Measurements from ENCODE around the gene COPS7B.
A peak's percentile ranks its signal among the peaks of the same experiment; 100 is the strongest.

DNA sequence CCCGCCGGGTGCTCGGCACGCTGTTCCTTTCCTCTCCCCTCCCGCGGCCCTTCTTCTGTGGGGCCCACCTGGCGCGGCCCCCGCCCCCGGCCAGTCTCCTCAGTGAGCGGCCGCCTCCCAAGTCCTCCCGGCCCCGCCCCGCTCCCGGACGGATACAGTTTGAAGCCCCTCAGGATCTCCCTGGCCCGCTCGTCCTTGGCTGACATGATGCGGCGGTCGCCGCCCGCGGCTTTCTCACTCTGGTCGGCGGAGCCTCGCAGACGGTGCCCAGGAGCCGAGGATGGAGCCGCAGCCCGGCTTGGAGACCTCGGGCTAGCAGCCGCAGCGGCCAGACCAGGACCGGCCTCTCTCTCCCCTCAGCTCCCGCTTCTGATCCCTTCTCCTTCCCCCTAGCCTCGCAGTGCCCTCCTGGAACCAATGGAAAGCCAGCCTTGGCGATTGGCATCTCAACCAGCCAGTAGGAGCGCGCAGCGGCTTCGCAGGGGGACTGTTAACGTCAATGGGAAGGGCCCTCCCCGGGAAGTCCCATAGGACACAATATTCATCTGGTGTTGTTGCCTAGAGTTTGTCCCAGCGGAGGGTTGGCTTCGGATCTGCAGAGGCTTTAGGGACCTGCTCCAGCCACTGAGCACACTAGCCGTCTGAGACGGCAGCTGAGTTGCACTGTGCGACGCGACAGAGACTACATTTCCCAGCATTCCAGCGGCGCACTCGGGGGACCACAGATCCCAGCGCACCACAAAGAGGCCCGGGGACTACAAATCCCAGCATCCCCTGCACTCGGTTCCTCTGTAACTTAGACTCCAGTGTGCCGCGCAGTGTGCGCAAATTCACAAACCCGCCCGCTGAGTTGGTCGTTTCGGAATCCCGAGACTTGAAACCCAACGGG, 5.1 kb upstream of the COPS7B start, which contains the start of gene PDE6D:
- TF ChIP-seq, protein P1, sequence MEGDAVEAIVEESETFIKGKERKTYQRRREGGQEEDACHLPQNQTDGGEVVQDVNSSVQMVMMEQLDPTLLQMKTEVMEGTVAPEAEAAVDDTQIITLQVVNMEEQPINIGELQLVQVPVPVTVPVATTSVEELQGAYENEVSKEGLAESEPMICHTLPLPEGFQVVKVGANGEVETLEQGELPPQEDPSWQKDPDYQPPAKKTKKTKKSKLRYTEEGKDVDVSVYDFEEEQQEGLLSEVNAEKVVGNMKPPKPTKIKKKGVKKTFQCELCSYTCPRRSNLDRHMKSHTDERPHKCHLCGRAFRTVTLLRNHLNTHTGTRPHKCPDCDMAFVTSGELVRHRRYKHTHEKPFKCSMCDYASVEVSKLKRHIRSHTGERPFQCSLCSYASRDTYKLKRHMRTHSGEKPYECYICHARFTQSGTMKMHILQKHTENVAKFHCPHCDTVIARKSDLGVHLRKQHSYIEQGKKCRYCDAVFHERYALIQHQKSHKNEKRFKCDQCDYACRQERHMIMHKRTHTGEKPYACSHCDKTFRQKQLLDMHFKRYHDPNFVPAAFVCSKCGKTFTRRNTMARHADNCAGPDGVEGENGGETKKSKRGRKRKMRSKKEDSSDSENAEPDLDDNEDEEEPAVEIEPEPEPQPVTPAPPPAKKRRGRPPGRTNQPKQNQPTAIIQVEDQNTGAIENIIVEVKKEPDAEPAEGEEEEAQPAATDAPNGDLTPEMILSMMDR (conservative IDR thresholded peaks at IDR 0.05), result no peak
- peak; percentile 12; the same call in 1 of the 2 replicates for TF ChIP-seq ZFX (IDR thresholded peaks at IDR 0.05)

Data from C4-2B (cell line).